Measurements from ENCODE around the gene RPS6KB2. TPM values are rescaled to one million over a fixed set of nuclear protein-coding genes. Genes with fewer than 3 reads are reported as not detected.

RPS6KB2 gene
- total RNA-seq, 2 donors from 2014 or later, result 54.5 to 72.9 TPM

- no peak overlapping the region for H3K4me3 ChIP-seq
- no peak for DNase-seq (ENCODE audit: low spot score)
- intact Hi-C loops (cut with DNase I), result no loop called here
- no peaks in the 10 kb centered on the region for H3K27me3 ChIP-seq (replicated peaks; ENCODE audit: insufficient read depth)
- H3K4me1 ChIP-seq (replicated peaks), result peaks cover 10% of the 10 kb centered on the region
- H3K9me3 ChIP-seq, result no peaks in the 10 kb centered on the region
- H3K27ac ChIP-seq, result no peak overlapping the region
- TF ChIP-seq POLR2A (IDR thresholded peaks at IDR 0.05) (no peak), POLR2AphosphoS5 (IDR thresholded peaks at IDR 0.05) (no peak), CTCF (IDR thresholded peaks at IDR 0.05) (no peak)
- WGBS, result 83% methylated on average over 22 of the region's 22 CpGs
- peaks cover 12 to 16% of the 10 kb centered on the region in 2 donors for H3K36me3 ChIP-seq
Measured at GRCh38 chr11:67433536-67434394, 5.5 kb downstream of the RPS6KB2 start.

GRCh38 chr11:67434395-67434881 lies 6.1 kb downstream of the RPS6KB2 start:
- Histone ChIP-seq H3K4me3 (no peak overlapping the region), H3K4me1 (replicated peaks) (peaks cover 5% of the 10 kb centered on the region), H3K9me3 (no peaks in the 10 kb centered on the region), H3K36me3 (peaks cover 12 to 16% of the 10 kb centered on the region in 2 donors), H3K27ac (no peak overlapping the region), H3K27me3 (replicated peaks; ENCODE audit: insufficient read depth) (no peaks in the 10 kb centered on the region)
- intact Hi-C loops (cut with DNase I), result no loop called here
- TF ChIP-seq POLR2A (IDR thresholded peaks at IDR 0.05), result no peak
- no peak for TF ChIP-seq POLR2AphosphoS5 (IDR thresholded peaks at IDR 0.05)
- no peak for TF ChIP-seq CTCF (IDR thresholded peaks at IDR 0.05)
- no peak for DNase-seq (ENCODE audit: low spot score)
- WGBS, result 80% methylated on average over 16 of the region's 23 CpGs

- no peaks in the 10 kb centered on the region for H3K27me3 ChIP-seq (replicated peaks; ENCODE audit: insufficient read depth)
- intact Hi-C loops (cut with DNase I), result no loop called here
- DNase-seq (ENCODE audit: low spot score), result no peak
- no peaks in the 10 kb centered on the region for H3K4me1 ChIP-seq (replicated peaks)
- peaks cover 12 to 16% of the 10 kb centered on the region in 2 donors for H3K36me3 ChIP-seq
- TF ChIP-seq CTCF (IDR thresholded peaks at IDR 0.05) (no peak), POLR2AphosphoS5 (IDR thresholded peaks at IDR 0.05) (no peak), POLR2A (IDR thresholded peaks at IDR 0.05) (no peak)
- no peak overlapping the region for H3K27ac ChIP-seq
- WGBS, result 79% methylated on average over 26 of the region's 26 CpGs
- no peak overlapping the region for H3K4me3 ChIP-seq
- H3K9me3 ChIP-seq, result no peaks in the 10 kb centered on the region
Measured at GRCh38 chr11:67435031-67435726, 6.9 kb downstream of the RPS6KB2 start.

- TF ChIP-seq CTCF (IDR thresholded peaks at IDR 0.05), result no peak
- DNase-seq (ENCODE audit: low spot score), result no peak
- Histone ChIP-seq H3K27ac (no peak overlapping the region), H3K27me3 (replicated peaks; ENCODE audit: insufficient read depth) (no peaks in the 10 kb centered on the region), H3K4me3 (no peak overlapping the region), H3K4me1 (replicated peaks) (peaks cover 1% of the 10 kb centered on the region), H3K9me3 (no peaks in the 10 kb centered on the region), H3K36me3 (peaks cover 12 to 16% of the 10 kb centered on the region in 2 donors)
- WGBS, result 85% methylated on average over 34 of the region's 38 CpGs
- intact Hi-C loops (cut with DNase I), result no loop called here
Measured at GRCh38 chr11:67435727-67436458, 7.6 kb downstream of the RPS6KB2 start.

All from prostate gland (tissue), 2 donors.